HEK293T (cell line): ENCODE results near the gene BEST4.

Experiments
- BHLHE40 ChIP-seq: fragments of 450-650 bp; IDR thresholded peaks from 2 replicates; pipeline ENCODE4 v1.6.1; 2016; ENCODE audit warnings: mild to moderate bottlenecking, moderate library complexity, borderline replicate concordance
- CTBP1 ChIP-seq: fragments of 450-650 bp; IDR thresholded peaks from 2 replicates; pipeline ENCODE4 v1.6.1; 2016; ENCODE audit warnings: borderline replicate concordance
- ELF4 ChIP-seq: fragments of 450-650 bp; IDR thresholded peaks from 2 replicates; pipeline ENCODE4 v1.6.1; 2017; ENCODE audit warnings: antibody characterized with exemption
- FOXA1 ChIP-seq: fragments of 450-650 bp; IDR thresholded peaks from 2 replicates; pipeline ENCODE4 v1.6.1; 2016; ENCODE audit warnings: mild to moderate bottlenecking
- FOXK2 ChIP-seq: fragments of 450-650 bp; IDR thresholded peaks from 2 replicates; pipeline ENCODE4 v1.6.1; 2016; ENCODE audit warnings: mild to moderate bottlenecking
- FOXM1 ChIP-seq: fragments of 450-650 bp; IDR thresholded peaks from 2 replicates; pipeline ENCODE4 v1.6.1; 2017; ENCODE audit warnings: mild to moderate bottlenecking, borderline replicate concordance
- HDGF ChIP-seq: fragments of 450-650 bp; IDR thresholded peaks from 2 replicates; pipeline ENCODE4 v1.6.1; 2017; ENCODE audit warnings: antibody characterized with exemption, borderline replicate concordance
- LEF1 ChIP-seq: fragments of 450-650 bp; IDR thresholded peaks from 2 replicates; pipeline ENCODE4 v1.6.1; 2017; ENCODE audit warnings: mild to moderate bottlenecking, borderline replicate concordance
- NFRKB ChIP-seq: fragments of 450-650 bp; IDR thresholded peaks from 2 replicates; pipeline ENCODE4 v1.6.1; 2016; ENCODE audit warnings: mild to moderate bottlenecking, moderate library complexity
- SP1 ChIP-seq: fragments of 450-650 bp; IDR thresholded peaks from 2 replicates; pipeline ENCODE4 v1.6.1; 2017
- SUZ12 ChIP-seq: fragments of 450-650 bp; IDR thresholded peaks from 2 replicates; pipeline ENCODE4 v1.6.1; 2016; ENCODE audit warnings: mild to moderate bottlenecking
- TARDBP ChIP-seq: fragments of 450-650 bp; IDR thresholded peaks from 2 replicates; pipeline ENCODE4 v1.6.1; 2016
- ZNF384 ChIP-seq: fragments of 450-650 bp; IDR thresholded peaks from 2 replicates; pipeline ENCODE4 v1.6.1; 2016
- TF ChIP-seq, protein P1 (sequence below): fragments of 450-650 bp; IDR thresholded peaks from 2 replicates; pipeline ENCODE4 v1.6.1; 2016

DNA sequence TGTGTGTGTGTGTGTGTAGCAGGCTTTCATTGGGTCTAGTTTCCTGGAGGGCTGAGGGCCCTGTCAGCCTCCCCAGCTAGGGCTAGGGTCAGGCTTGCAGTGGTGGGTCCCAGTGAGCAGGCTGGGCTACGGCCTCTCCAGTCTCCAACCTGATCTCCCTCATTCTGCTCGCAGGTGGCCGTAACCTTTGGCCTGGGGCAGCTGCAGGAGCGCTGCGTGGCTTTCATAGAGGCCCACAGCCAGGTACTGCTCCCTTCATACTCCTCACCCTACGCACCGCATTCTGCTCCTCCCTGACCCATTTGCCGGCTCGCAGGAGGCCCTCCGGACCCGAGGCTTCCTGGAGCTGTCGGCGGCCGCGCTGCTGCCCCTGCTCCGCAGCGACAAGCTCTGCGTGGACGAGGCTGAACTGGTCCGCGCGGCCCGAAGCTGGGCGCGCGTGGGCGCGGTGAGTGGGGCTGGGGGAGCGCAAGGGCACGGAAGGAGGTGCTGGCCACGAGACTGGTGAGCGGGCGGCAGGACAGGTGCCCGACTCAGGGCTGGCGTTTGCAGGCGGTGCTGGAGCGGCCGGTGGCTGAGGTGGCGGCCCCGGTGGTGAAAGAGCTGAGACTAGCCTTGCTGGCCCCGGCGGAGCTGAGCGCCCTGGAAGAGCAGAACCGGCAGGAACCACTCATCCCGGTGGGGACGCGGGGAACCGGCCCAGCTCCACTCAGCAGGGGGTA lies 25.0 kb upstream of the BEST4 start:
- TF ChIP-seq BHLHE40 (no peak), ZNF384 (no peak), HDGF (no peak), FOXK2 (no peak), TARDBP (no peak), FOXA1 (no peak), SP1 (no peak), ELF4 (no peak), SUZ12 (no peak), FOXM1 (no peak), LEF1 (no peak), NFRKB (no peak), CTBP1 (no peak)
- TF ChIP-seq, protein P1, sequence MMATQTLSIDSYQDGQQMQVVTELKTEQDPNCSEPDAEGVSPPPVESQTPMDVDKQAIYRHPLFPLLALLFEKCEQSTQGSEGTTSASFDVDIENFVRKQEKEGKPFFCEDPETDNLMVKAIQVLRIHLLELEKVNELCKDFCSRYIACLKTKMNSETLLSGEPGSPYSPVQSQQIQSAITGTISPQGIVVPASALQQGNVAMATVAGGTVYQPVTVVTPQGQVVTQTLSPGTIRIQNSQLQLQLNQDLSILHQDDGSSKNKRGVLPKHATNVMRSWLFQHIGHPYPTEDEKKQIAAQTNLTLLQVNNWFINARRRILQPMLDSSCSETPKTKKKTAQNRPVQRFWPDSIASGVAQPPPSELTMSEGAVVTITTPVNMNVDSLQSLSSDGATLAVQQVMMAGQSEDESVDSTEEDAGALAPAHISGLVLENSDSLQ: no peak
